Measurements from ENCODE around the gene REX1BD.
"Not testable (repeated sequence)": the region's sequence is repeated elsewhere in the genome, so short reads cannot be mapped to it uniquely, and the experiment has no call there.

REX1BD gene

GRCh38 chr19:18600692-18601397 lies 12.2 kb downstream of the REX1BD start:
- DNase-seq, result not testable (repeated sequence)

GRCh38 chr19:18601875-18602274 lies 13.3 kb downstream of the REX1BD start:
- DNase-seq, result no peak

GRCh38 chr19:18603255-18603957 lies 14.8 kb downstream of the REX1BD start:
- peak in 5 of 56 donors; percentile 19 to 37 (median 22) for DNase-seq

- no peak for DNase-seq
Measured at GRCh38 chr19:18603958-18604819, 15.6 kb downstream of the REX1BD start.

- DNase-seq, result no peak
Measured at GRCh38 chr19:18604820-18605159, 16.2 kb downstream of the REX1BD start.

- no peak for DNase-seq
Measured at GRCh38 chr19:18605196-18605545, 16.6 kb downstream of the REX1BD start.

GRCh38 chr19:18605546-18606280 lies 17.1 kb downstream of the REX1BD start:
- DNase-seq, result no peak

GRCh38 chr19:18606281-18607225 lies 18.0 kb downstream of the REX1BD start, which contains the start of gene CRLF1:
TSS of gene CRLF1 (minus strand) at chr19:18606799. CDS start at chr19:18606656, 143 bp downstream.
- no peak for DNase-seq

- DNase-seq, result peak in 1 of 56 donors; percentile 45
Measured at GRCh38 chr19:18607226-18608101, 18.9 kb downstream of the REX1BD start.

GRCh38 chr19:18608102-18608804 lies 19.7 kb downstream of the REX1BD start:
- no peak for DNase-seq

GRCh38 chr19:18608805-18609716 lies 20.5 kb downstream of the REX1BD start:
- no peak for DNase-seq

- no peak for DNase-seq
Measured at GRCh38 chr19:18609717-18610051, 21.1 kb downstream of the REX1BD start.

- DNase-seq, result no peak
Measured at GRCh38 chr19:18610245-18610555, 21.6 kb downstream of the REX1BD start.

GRCh38 chr19:18610556-18611326 lies 22.1 kb downstream of the REX1BD start:
- no peak for DNase-seq

GRCh38 chr19:18611327-18612050 lies 22.9 kb downstream of the REX1BD start:
- DNase-seq, result peak in 5 of 56 donors; percentile 11 to 63 (median 26)

All from nucleus accumbens (tissue), 56 donors.